ENCODE data around the gene ZNF536.
"Not testable (repeated sequence)": the region's sequence is repeated elsewhere in the genome, so short reads cannot be mapped to it uniquely, and the experiment has no call there.

The ZNF536 gene

GRCh38 chr19:30390356-30390988 lies 18.3 kb downstream of the ZNF536 start:
- Mint-ChIP-seq H3K4me1 (no peaks in the 10 kb centered on the region), H3K27me3 (peaks cover 20% of the 10 kb centered on the region), H3K36me3 (ENCODE audit: insufficient read depth) (no peaks in the 10 kb centered on the region), H3K4me3 (no peak overlapping the region), H3K27ac (ENCODE audit: low read depth) (no peak overlapping the region), H3K9me3 (no peaks in the 10 kb centered on the region)
- ATAC-seq (replicated peaks; ENCODE audit: extremely low read depth, poor library complexity, severe bottlenecking), result no peak
- DNase-seq (ENCODE audit: low spot score in 2 of 2), result no peak

DNA sequence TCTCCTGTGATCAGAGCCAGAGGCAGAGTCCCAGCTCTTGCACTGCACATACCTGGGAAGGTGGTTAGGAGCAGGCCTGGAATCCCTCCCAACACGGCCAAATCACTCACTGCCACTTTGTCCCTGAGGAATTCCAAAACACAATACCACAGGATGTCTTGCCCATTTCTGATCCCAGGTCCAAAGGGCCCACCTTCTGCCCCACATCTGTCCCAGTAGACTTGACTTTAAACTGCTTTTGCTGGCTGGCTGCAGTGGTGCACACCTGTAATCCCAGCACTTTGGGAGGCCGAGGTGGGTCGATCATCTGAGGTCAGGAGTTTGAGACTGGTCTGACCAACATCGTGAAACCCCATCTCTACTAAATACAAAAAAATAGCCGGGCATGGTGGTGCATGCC lies 18.9 kb downstream of the ZNF536 start:
- Mint-ChIP-seq H3K27me3 (peaks cover 14% of the 10 kb centered on the region), H3K36me3 (ENCODE audit: insufficient read depth) (no peaks in the 10 kb centered on the region), H3K9me3 (no peaks in the 10 kb centered on the region), H3K4me1 (no peaks in the 10 kb centered on the region), H3K4me3 (no peak overlapping the region), H3K27ac (ENCODE audit: low read depth) (no peak overlapping the region)
- DNase-seq (ENCODE audit: low spot score in 2 of 2) (no peak), ATAC-seq (replicated peaks; ENCODE audit: extremely low read depth, poor library complexity, severe bottlenecking) (no peak)

GRCh38 chr19:30391554-30392551 lies 19.7 kb downstream of the ZNF536 start:
- Mint-ChIP-seq H3K27me3 (peaks cover 10% of the 10 kb centered on the region), H3K27ac (ENCODE audit: low read depth) (no peak overlapping the region), H3K9me3 (no peaks in the 10 kb centered on the region), H3K36me3 (ENCODE audit: insufficient read depth) (no peaks in the 10 kb centered on the region), H3K4me3 (no peak overlapping the region), H3K4me1 (no peaks in the 10 kb centered on the region)
- ATAC-seq (replicated peaks; ENCODE audit: extremely low read depth, poor library complexity, severe bottlenecking) (no peak), DNase-seq (ENCODE audit: low spot score in 2 of 2) (no peak)

- Mint-ChIP-seq H3K27me3 (peaks cover 10% of the 10 kb centered on the region), H3K4me1 (no peaks in the 10 kb centered on the region), H3K4me3 (no peak overlapping the region), H3K27ac (ENCODE audit: low read depth) (no peak overlapping the region), H3K36me3 (ENCODE audit: insufficient read depth) (no peaks in the 10 kb centered on the region), H3K9me3 (no peaks in the 10 kb centered on the region)
- DNase-seq (ENCODE audit: low spot score in 2 of 2) (no peak), ATAC-seq (replicated peaks; ENCODE audit: extremely low read depth, poor library complexity, severe bottlenecking) (no peak)
Measured at GRCh38 chr19:30393046-30393445, 20.9 kb downstream of the ZNF536 start.

DNA sequence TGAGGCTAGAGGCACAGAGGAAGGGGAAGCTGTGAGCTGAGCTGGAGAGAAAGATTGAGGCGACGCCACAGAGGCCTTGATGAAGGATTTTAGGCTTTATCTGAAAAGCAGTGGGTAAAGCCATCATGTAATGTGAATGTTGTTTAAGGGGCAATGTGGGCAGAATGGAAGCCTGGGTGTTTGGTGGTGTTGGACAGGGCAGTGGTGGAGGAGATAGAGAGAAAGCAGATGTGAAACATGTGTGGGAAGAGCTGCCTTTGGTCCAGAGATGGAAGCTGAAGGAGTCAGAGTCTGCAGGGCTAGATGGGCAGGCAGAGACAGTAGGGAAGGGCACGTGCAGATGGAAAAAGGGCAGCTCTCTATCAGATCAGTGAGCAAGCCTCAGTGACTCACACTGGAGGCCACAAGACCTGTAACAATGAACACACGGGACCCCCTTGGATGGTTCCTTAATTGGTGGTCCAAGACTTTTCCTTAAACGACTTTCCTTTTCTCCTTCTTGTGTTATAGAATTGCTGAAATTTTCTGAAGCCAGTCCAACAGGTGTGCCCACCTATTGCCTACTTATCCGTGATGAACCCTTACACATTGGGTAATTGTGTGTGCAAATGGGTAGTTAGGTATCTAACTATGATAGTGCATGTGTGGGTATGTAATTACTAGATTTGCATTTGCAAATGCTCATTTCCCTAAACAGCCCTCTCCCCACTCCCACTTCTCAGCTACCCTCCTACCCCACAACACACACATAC lies 21.7 kb downstream of the ZNF536 start:
- Mint-ChIP-seq H3K36me3 (ENCODE audit: insufficient read depth) (no peaks in the 10 kb centered on the region), H3K9me3 (no peaks in the 10 kb centered on the region), H3K27me3 (peaks cover 10% of the 10 kb centered on the region), H3K4me1 (no peaks in the 10 kb centered on the region), H3K4me3 (no peak overlapping the region), H3K27ac (ENCODE audit: low read depth) (no peak overlapping the region)
- DNase-seq (ENCODE audit: low spot score in 2 of 2) (no peak), ATAC-seq (replicated peaks; ENCODE audit: extremely low read depth, poor library complexity, severe bottlenecking) (no peak)

- Mint-ChIP-seq H3K4me1 (no peaks in the 10 kb centered on the region), H3K27me3 (peaks cover 10% of the 10 kb centered on the region), H3K36me3 (ENCODE audit: insufficient read depth) (no peaks in the 10 kb centered on the region), H3K9me3 (no peaks in the 10 kb centered on the region), H3K4me3 (no peak overlapping the region), H3K27ac (ENCODE audit: low read depth) (no peak overlapping the region)
- no peak for ATAC-seq (replicated peaks; ENCODE audit: extremely low read depth, poor library complexity, severe bottlenecking)
- DNase-seq (ENCODE audit: low spot score in 2 of 2), result no peak
Measured at GRCh38 chr19:30394481-30395151, 22.4 kb downstream of the ZNF536 start.

GRCh38 chr19:30395283-30395682 lies 23.1 kb downstream of the ZNF536 start:
- Mint-ChIP-seq H3K4me1 (no peaks in the 10 kb centered on the region), H3K27me3 (peaks cover 10% of the 10 kb centered on the region), H3K4me3 (no peak overlapping the region), H3K9me3 (no peaks in the 10 kb centered on the region), H3K27ac (ENCODE audit: low read depth) (no peak overlapping the region), H3K36me3 (ENCODE audit: insufficient read depth) (no peaks in the 10 kb centered on the region)
- DNase-seq (ENCODE audit: low spot score in 2 of 2) (no peak), ATAC-seq (replicated peaks; ENCODE audit: extremely low read depth, poor library complexity, severe bottlenecking) (no peak)

- H3K4me1 Mint-ChIP-seq; H3K36me3 Mint-ChIP-seq (ENCODE audit: insufficient read depth); H3K27ac Mint-ChIP-seq (ENCODE audit: low read depth); H3K9me3 Mint-ChIP-seq; H3K4me3 Mint-ChIP-seq; DNase-seq (ENCODE audit: low spot score in 2 of 2); ATAC-seq (replicated peaks; ENCODE audit: extremely low read depth, poor library complexity, severe bottlenecking); H3K27me3 Mint-ChIP-seq: not testable (repeated sequence)
Measured at GRCh38 chr19:30398539-30398938, 26.4 kb downstream of the ZNF536 start.

DNA sequence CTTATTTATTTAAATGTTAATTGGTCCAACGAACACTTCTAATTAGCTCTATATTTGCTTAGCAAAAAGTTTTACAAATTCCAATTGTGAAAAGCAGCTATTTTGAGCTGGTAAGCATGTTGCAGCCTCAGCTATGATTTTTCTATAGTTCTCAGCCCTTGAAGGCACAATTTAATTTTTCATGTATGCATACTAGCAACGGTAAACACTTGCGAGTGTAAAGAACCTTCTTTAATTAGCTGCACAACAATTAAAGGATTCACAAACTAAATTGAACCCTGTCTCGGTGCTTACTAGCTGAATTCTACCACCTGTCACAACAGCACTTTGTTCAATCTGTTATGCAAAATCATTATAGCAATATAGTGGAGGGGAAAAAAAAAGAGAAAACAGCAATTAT lies 29.8 kb downstream of the ZNF536 start:
- Mint-ChIP-seq H3K9me3 (peaks cover 5% of the 10 kb centered on the region), H3K27me3 (no peaks in the 10 kb centered on the region), H3K4me1 (no peaks in the 10 kb centered on the region), H3K36me3 (ENCODE audit: insufficient read depth) (no peaks in the 10 kb centered on the region), H3K4me3 (no peak overlapping the region), H3K27ac (ENCODE audit: low read depth) (no peak overlapping the region)
- DNase-seq (ENCODE audit: low spot score in 2 of 2) (no peak), ATAC-seq (replicated peaks; ENCODE audit: extremely low read depth, poor library complexity, severe bottlenecking) (no peak)

DNA sequence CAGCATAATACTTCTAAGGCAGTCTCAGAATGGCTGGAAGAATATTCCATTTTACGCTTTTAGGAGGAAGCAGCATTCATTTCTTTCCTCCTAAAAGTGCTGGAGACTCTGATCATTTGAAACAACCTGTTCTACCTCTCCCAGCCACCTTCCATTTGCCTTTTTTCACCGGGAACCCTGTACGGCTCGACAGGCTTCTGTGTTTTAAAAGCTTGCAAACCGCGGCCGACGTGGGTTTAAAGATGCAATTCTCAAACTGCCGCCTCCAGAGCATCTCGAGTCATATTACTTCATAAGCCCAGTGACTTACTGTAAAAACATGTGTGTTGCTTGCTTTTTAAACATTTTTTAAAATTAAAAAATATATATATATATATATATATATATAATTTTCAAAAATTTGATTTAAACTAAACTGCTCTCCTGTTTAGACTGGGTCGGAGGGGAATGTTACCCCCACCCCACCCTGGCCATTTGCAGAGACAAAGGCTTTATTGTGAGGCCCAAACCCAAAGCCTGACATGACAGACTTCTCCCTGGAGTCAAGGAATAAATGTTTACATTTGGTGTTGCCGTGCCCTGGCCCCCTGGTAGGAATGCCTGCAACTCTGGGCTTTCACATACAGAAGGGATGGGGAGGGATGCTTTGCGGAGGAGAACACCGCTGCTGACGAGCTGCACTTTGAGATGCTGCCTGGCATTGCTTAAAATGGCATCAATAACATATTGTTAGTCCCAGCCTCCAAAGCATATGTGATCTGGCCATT lies 30.4 kb downstream of the ZNF536 start:
- Mint-ChIP-seq H3K4me1 (no peaks in the 10 kb centered on the region), H3K27me3 (no peaks in the 10 kb centered on the region), H3K9me3 (peaks cover 5% of the 10 kb centered on the region), H3K27ac (ENCODE audit: low read depth) (no peak overlapping the region), H3K36me3 (ENCODE audit: insufficient read depth) (no peaks in the 10 kb centered on the region), H3K4me3 (no peak overlapping the region)
- no peak for ATAC-seq (replicated peaks; ENCODE audit: extremely low read depth, poor library complexity, severe bottlenecking)
- no peak for DNase-seq (ENCODE audit: low spot score in 2 of 2)

DNA sequence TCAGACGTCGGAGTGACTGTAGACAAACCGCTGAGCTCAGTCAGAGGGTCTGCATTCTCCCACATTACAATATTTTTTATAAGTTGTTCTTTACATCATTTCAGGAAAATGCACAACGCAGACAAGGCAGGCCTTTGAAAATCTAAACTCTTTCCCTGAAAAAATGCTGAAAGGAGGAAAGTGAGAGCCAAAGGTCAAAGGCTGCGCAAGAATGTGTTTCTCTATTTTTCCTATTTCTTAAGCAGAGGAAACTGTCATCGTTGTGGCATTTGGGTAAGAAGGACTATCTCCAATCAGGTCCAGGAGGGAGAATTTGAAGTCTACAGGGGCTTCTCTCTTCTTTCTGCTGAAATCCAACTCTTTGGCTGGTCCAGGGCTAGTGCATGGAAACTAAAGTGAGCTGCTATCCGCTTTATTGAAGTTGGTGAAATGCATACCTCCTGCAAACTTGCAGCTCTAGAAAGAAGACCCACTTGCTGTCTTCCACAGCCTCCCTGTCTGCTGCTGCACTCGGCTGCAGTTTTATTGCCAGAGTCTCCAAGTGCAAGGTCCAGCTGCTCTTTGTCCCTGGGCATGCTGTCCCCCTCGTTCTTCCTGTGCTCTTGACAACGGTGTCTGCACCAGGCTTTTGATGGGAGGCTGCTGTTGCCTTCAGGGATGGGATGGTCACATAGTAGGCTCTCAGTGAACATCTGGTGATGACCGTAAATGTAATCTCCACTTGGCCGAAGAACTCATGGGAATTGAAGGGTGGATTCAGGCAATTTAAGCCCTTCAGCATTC lies 31.2 kb downstream of the ZNF536 start:
- Mint-ChIP-seq H3K4me3 (no peak overlapping the region), H3K36me3 (ENCODE audit: insufficient read depth) (no peaks in the 10 kb centered on the region), H3K27me3 (no peaks in the 10 kb centered on the region), H3K4me1 (no peaks in the 10 kb centered on the region), H3K27ac (ENCODE audit: low read depth) (no peak overlapping the region), H3K9me3 (peaks cover 5% of the 10 kb centered on the region)
- ATAC-seq (replicated peaks; ENCODE audit: extremely low read depth, poor library complexity, severe bottlenecking), result no peak
- DNase-seq (ENCODE audit: low spot score in 2 of 2), result no peak
